Endothelial cell of umbilical vein (primary cell): Measurements from ENCODE around the gene NEUROG3. TPM values are rescaled to one million over a fixed set of nuclear protein-coding genes. Genes with fewer than 3 reads are reported as not detected.

ENCODE experiments used
- BruUV-seq: library from RNA; stranded (reverse); fragments of 400-500 nt; replicated peaks from 2 replicates; lab custom pipeline; 2021; lab: Mats Ljungman, UMichigan
- CTCF ChIA-PET: fragments of 300-600, 350-600 bp; sonication (Branson Sonifier 250); formaldehyde crosslinking; loops from one replicate; lab custom pipeline; 2021; ENCODE audit warnings: antibody characterized with exemption, inconsistent platforms; lab: Charles Lee
- POLR2A ChIA-PET: fragments of 300-600, 350-600 bp; sonication (Branson Sonifier 250); formaldehyde crosslinking; loops from one replicate; lab custom pipeline; 2021; ENCODE audit warnings: antibody characterized with exemption, inconsistent platforms; lab: Charles Lee
- DNase-seq: peaks from one replicate; pipeline ENCODE4 v3.0.0-alpha.2; 2011; ENCODE audit warnings: low read depth, low spot score
- FAIRE-seq: peaks from 2 replicates; lab custom pipeline; 2011; peaks lifted over from hg19 to GRCh38; lab: Jason Lieb, UNC
- H2AFZ ChIP-seq: 2 replicates; pipeline ENCODE4 v1.6.0; 2012; ENCODE audit warnings: low read depth, low read length, control low read depth, inconsistent platforms
- H3K27ac ChIP-seq: 2 replicates; pipeline ENCODE4 v1.5.1; 2011; ENCODE audit warnings: low read depth, mild to moderate bottlenecking, control low read depth, low read length, moderate library complexity; ENCODE audit not compliant: insufficient read depth
- H3K27me3 ChIP-seq, 2 experiments: 2 replicates each; pipeline versions ENCODE4 v1.6.0 to v1.6.1; 2011; ENCODE audit warnings: low read length in 2 of 2, mixed read lengths in 1 of 2; ENCODE audit not compliant: control insufficient read depth in 2 of 2, insufficient read depth in 2 of 2
- H3K36me3 ChIP-seq, 2 experiments: 2 replicates in 1 of 2; 3 replicates in 1 of 2; pipeline ENCODE4 v1.5.1; 2011; ENCODE audit warnings: low read length in 2 of 2, mild to moderate bottlenecking in 1 of 2, moderate library complexity in 1 of 2; ENCODE audit not compliant: control insufficient read depth in 2 of 2, insufficient read depth in 2 of 2; ENCODE audit errors: extremely low read depth in 1 of 2
- H3K4me1 ChIP-seq: 3 replicates; pipeline ENCODE4 v1.5.1; 2011; ENCODE audit warnings: mild to moderate bottlenecking, low read length; ENCODE audit not compliant: control insufficient read depth, insufficient read depth; ENCODE audit errors: extremely low read depth
- H3K4me2 ChIP-seq: 2 replicates; pipeline ENCODE4 v1.6.1; 2011; ENCODE audit warnings: low read length, control low read depth, mixed read lengths; ENCODE audit not compliant: insufficient read depth
- H3K4me3 ChIP-seq, 3 experiments: fragments of 200-600 bp in 1 of 3; sonication (generic), shearing (Covaris generic) in 1 of 3; replicated peaks in 1 of 3; 2 replicates each; pipeline ENCODE4 v1.5.1; 2011 to 2016; ENCODE audit warnings: control low read depth in 3 of 3, low read length in 3 of 3, mild to moderate bottlenecking in 2 of 3, inconsistent platforms in 1 of 3, low read depth in 1 of 3, moderate library complexity in 1 of 3; ENCODE audit not compliant: insufficient read depth in 1 of 3
- H3K79me2 ChIP-seq: 2 replicates; pipeline ENCODE4 v1.6.0; 2012; ENCODE audit warnings: low read length, inconsistent platforms; ENCODE audit not compliant: control insufficient read depth, insufficient read depth
- H3K9ac ChIP-seq: replicated peaks from 2 replicates; pipeline ENCODE3; 2011; ENCODE audit warnings: low read length, control low read depth; ENCODE audit not compliant: insufficient read depth; ENCODE audit errors: extremely low read depth
- H3K9me1 ChIP-seq: replicated peaks from 3 replicates; pipeline ENCODE4 v1.6.0; 2011; ENCODE audit warnings: mild to moderate bottlenecking, low read length; ENCODE audit not compliant: control insufficient read depth, insufficient read depth; ENCODE audit errors: extremely low read depth
- H3K9me3 ChIP-seq: replicated peaks from 2 replicates; pipeline ENCODE4 v1.5.1; 2012; ENCODE audit warnings: low read length, inconsistent platforms; ENCODE audit not compliant: control insufficient read depth, insufficient read depth
- H4K20me1 ChIP-seq: replicated peaks from 2 replicates; pipeline ENCODE3; 2011; ENCODE audit warnings: mild to moderate bottlenecking, low read length; ENCODE audit not compliant: control insufficient read depth, insufficient read depth; ENCODE audit errors: extremely low read depth
- EZH2 ChIP-seq: IDR thresholded peaks from 2 replicates; pipeline ENCODE4 v1.6.1; 2012; ENCODE audit warnings: borderline replicate concordance, low read depth, mild to moderate bottlenecking, moderate library complexity, low read length, inconsistent platforms; ENCODE audit not compliant: severe bottlenecking
- FOS ChIP-seq: IDR thresholded peaks from 2 replicates; pipeline ENCODE4 v1.6.1; 2011; ENCODE audit warnings: mild to moderate bottlenecking, low read length, moderate library complexity, borderline replicate concordance; ENCODE audit not compliant: insufficient read depth
- GATA2 ChIP-seq: IDR thresholded peaks from 2 replicates; pipeline ENCODE4 v1.7.0; 2011; ENCODE audit warnings: low read depth, mild to moderate bottlenecking, moderate library complexity, mixed read lengths, low read length; ENCODE audit not compliant: insufficient read length, insufficient read depth
- JUN ChIP-seq: IDR thresholded peaks from 2 replicates; pipeline ENCODE4 v1.6.1; 2011; ENCODE audit warnings: borderline replicate concordance, low read depth; ENCODE audit not compliant: insufficient read length, insufficient read depth
- MYC ChIP-seq: IDR thresholded peaks from one replicate; pipeline ENCODE4 v1.6.1; 2011; ENCODE audit warnings: mild to moderate bottlenecking, low read depth, low read length
- POLR2A ChIP-seq: IDR thresholded peaks from 2 replicates; pipeline ENCODE4 v1.6.1; 2012; ENCODE audit warnings: low read depth, mild to moderate bottlenecking, control low read depth, low read length
- POLR2AphosphoS5 ChIP-seq: IDR thresholded peaks from 2 replicates; pipeline ENCODE4 v1.6.1; 2012; ENCODE audit warnings: low read depth, mild to moderate bottlenecking, control low read depth, low read length, moderate library complexity; ENCODE audit not compliant: insufficient read depth
- dilution Hi-C: fragments of 300-500 bp; cut with MboI; formaldehyde crosslinking; loops from one replicate; pipeline ENCODE4 v1.15.0; 2019; ENCODE audit warnings: low sequenced_read_pairs; ENCODE audit not compliant: extremely low pct_ligation_motif_present
- intact Hi-C: fragments of 100-400 bp; cut with micrococcal nuclease; formaldehyde crosslinking; loops from one replicate; pipeline ENCODE4 v1.10.0; 2022
- polyA plus RNA-seq, 4 experiments: library from polyadenylated mRNA; depleted of rRNA in 3 of 4; stranded (reverse) in 3 of 4; unstranded in 1 of 4; fragments of >200 nt; gene quantifications; 2 replicates each; pipeline versions ENCODE4 v1.2.1 to v1.2.3, GENCODE V29; 2011 to 2012; ENCODE audit warnings: missing spikeins in 1 of 4
- total RNA-seq: library from RNA; stranded (reverse); gene quantifications from 2 replicates; pipeline ENCODE4 v1.2.3, GENCODE V29; 2021
- TF ChIP-seq, protein P1 (sequence below), 2 donors: IDR thresholded peaks; 1 replicate in 1 of 2; 2 replicates in 1 of 2; pipeline ENCODE4 v1.5.1; 2011; ENCODE audit warnings: low read length in 2 of 2, mild to moderate bottlenecking in 2 of 2, moderate library complexity in 2 of 2, control low read depth in 1 of 2, inconsistent platforms in 1 of 2, low read depth in 1 of 2; ENCODE audit not compliant: insufficient read depth in 1 of 2; ENCODE audit errors: extremely low read depth in 1 of 2
- TF ChIP-seq, protein P2 (sequence below): IDR thresholded peaks from 2 replicates; pipeline ENCODE4 v1.6.1; 2011; ENCODE audit not compliant: insufficient read depth, insufficient read length

NEUROG3 gene
- total and polyA plus RNA-seq, 2 donors (not counting 3 experiments of a cell fraction or from before 2014, with no cell fraction given), result not detected

DNA sequence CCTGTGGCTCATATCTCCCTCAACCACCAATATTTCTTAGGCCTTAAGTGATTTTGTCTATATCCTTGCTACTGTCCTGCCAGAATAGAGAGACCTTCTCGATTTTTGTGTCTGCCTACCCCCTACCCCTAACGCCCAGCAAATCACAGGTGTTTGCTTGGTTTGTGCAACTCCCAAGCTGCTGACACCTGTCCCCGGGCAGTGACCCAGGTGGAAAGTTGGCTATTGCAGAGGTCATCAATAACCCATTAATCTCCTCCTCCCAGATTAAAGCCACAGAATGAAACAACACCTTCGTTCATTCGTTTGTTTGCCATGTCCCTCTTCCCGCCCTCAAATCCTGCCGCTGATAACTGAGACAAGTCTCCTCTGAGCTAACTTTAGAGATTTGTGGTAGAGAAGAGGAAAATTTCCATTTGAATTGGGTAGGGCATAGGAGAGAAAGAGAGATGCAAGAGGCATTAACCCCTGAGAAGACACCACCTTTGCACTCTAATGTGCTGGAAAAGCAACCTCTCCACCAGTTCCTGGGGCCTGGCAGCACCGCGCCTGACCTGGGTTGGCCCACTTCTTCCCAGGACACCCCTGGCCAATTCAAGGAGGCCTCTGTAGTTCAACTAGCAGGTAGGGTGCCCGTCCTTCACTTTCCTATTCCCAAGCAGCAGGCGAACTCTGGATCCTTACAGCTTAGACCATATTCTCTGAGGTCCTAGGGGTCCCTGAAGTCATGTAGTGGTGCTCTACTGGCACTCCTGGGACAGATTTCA lies 3.0 kb downstream of the NEUROG3 start:
- POLR2A ChIA-PET, result no interaction called here
- H4K20me1 ChIP-seq, result no peaks in the 10 kb centered on the region
- dilution Hi-C loops, result no loop called here

DNA sequence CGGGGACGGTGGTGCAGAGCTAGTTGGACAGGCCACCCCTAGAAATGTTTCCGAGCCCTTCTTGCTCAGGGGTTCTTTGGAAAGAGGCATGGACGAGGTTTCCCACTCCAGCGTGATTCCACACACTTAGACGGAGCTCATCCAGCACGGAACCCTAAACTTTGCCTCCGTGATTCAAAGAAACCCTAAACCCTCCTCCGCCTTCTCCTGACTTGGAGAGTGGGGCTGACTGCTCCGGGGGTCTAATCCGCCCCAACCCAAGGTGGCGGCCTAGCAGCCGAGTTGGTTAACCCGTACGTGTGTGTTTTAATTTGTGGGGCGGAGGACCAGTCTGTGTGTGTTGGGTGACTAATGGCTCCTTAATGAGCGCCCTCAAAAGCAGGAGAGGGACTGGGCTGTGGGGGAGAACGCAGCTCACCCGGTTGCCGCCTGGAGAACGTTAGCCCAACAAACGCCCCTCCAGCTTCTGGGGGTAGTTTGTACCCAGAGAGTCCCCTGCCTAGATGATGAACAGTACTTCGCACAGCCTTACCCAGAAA lies 3.8 kb downstream of the NEUROG3 start:
- no peaks in the 10 kb centered on the region for H3K79me2 ChIP-seq
- FAIRE-seq (no peak), DNase-seq (no peak)
- H3K27me3 ChIP-seq, result peaks cover 65 to 69% of the 10 kb centered on the region in 2 experiments
- POLR2A ChIA-PET, result no interaction called here
- H3K9me3 ChIP-seq, result no peaks in the 10 kb centered on the region
- H3K4me3 ChIP-seq, result no peak overlapping the region
- no peak overlapping the region for H3K9ac ChIP-seq
- H3K9me1 ChIP-seq, result no peaks in the 10 kb centered on the region
- H3K36me3 ChIP-seq, result no peaks in the 10 kb centered on the region
- intact Hi-C loops (no loop called here), dilution Hi-C loops (no loop called here)
- CTCF ChIA-PET, result no interaction called here
- H3K4me1 ChIP-seq, result no peaks in the 10 kb centered on the region
- no peak overlapping the region for H3K27ac ChIP-seq
- BruUV-seq, result no TSS peak
- no peaks in the 10 kb centered on the region for H4K20me1 ChIP-seq
- no peak overlapping the region for H2AFZ ChIP-seq
- no peak overlapping the region for H3K4me2 ChIP-seq
- TF ChIP-seq, protein P1, sequence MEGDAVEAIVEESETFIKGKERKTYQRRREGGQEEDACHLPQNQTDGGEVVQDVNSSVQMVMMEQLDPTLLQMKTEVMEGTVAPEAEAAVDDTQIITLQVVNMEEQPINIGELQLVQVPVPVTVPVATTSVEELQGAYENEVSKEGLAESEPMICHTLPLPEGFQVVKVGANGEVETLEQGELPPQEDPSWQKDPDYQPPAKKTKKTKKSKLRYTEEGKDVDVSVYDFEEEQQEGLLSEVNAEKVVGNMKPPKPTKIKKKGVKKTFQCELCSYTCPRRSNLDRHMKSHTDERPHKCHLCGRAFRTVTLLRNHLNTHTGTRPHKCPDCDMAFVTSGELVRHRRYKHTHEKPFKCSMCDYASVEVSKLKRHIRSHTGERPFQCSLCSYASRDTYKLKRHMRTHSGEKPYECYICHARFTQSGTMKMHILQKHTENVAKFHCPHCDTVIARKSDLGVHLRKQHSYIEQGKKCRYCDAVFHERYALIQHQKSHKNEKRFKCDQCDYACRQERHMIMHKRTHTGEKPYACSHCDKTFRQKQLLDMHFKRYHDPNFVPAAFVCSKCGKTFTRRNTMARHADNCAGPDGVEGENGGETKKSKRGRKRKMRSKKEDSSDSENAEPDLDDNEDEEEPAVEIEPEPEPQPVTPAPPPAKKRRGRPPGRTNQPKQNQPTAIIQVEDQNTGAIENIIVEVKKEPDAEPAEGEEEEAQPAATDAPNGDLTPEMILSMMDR (IDR thresholded peaks at IDR 0.05; ENCODE audit: extremely low read depth in 1 of 2, insufficient read depth in 1 of 2, low read depth in 1 of 2, low read length in 2 of 2), result no peak
- TF ChIP-seq POLR2A (no peak), GATA2 (no peak), FOS (no peak), POLR2AphosphoS5 (no peak), MYC (no peak), JUN (no peak), EZH2 (no peak)
- TF ChIP-seq, protein P2, sequence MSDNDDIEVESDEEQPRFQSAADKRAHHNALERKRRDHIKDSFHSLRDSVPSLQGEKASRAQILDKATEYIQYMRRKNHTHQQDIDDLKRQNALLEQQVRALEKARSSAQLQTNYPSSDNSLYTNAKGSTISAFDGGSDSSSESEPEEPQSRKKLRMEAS, result no peak

More for the DNA sequence above, 3.0 kb downstream of the NEUROG3 start:
- CTCF ChIA-PET, result no interaction called here
- no TSS peak for BruUV-seq
- H3K27me3 ChIP-seq, result peaks cover 72 to 77% of the 10 kb centered on the region in 2 experiments
- intact Hi-C loops, result no loop called here
- H3K36me3 ChIP-seq, result no peaks in the 10 kb centered on the region
- no peaks in the 10 kb centered on the region for H3K79me2 ChIP-seq
- H3K4me1 ChIP-seq, result no peaks in the 10 kb centered on the region
- no peak overlapping the region for H3K4me2 ChIP-seq
- FAIRE-seq (no peak), DNase-seq (no peak)
- H3K9me1 ChIP-seq, result no peaks in the 10 kb centered on the region
- no peaks in the 10 kb centered on the region for H3K9me3 ChIP-seq
- TF ChIP-seq FOS (no peak), MYC (no peak)
- TF ChIP-seq, protein P1 (IDR thresholded peaks at IDR 0.05; ENCODE audit: extremely low read depth in 1 of 2, insufficient read depth in 1 of 2, low read depth in 1 of 2, low read length in 2 of 2), result no peak
- no peak overlapping the region for H3K9ac ChIP-seq
- H2AFZ ChIP-seq, result no peak overlapping the region
- H3K27ac ChIP-seq, result no peak overlapping the region
- no peak overlapping the region for H3K4me3 ChIP-seq
